OCI-LY3 (cell line): ENCODE results near the gene MEG3.

Experiments
- H2AFZ ChIP-seq: fragments of 200-600, 300-600 bp; shearing (Covaris generic); 2 replicates; pipeline ENCODE4 v1.6.0; 2014; ENCODE audit warnings: antibody characterized with exemption, low read depth, low read length
- H3K27ac ChIP-seq: fragments of 200-600, 300-600 bp; sonication (generic); 2 replicates; pipeline ENCODE4 v1.5.1; 2014; ENCODE audit warnings: mild to moderate bottlenecking, low read length, moderate library complexity, mixed read lengths
- H3K27me3 ChIP-seq: fragments of 200-600, 300-600 bp; sonication (generic); 2 replicates; pipeline ENCODE4 v1.6.1; 2014; ENCODE audit warnings: low read depth, low read length, mixed read lengths
- H3K36me3 ChIP-seq: fragments of 200-600, 300-600 bp; sonication (generic); replicated peaks from 2 replicates; pipeline ENCODE3; 2014; ENCODE audit warnings: low read depth, low read length, mixed read lengths
- H3K4me1 ChIP-seq: fragments of 300-600, 200-600 bp; sonication (generic); 2 replicates; pipeline ENCODE4 v1.6.1; 2014; ENCODE audit warnings: low read length, mixed read lengths
- H3K4me2 ChIP-seq: fragments of 200-600, 300-600 bp; sonication (generic); 2 replicates; pipeline ENCODE4 v1.6.1; 2014; ENCODE audit warnings: low read length, mixed read lengths
- H3K4me3 ChIP-seq: fragments of 300-600, 200-600 bp; sonication (generic); 2 replicates; pipeline ENCODE4 v1.5.1; 2014; ENCODE audit warnings: antibody characterized with exemption, mild to moderate bottlenecking, low read length, moderate library complexity
- H3K79me2 ChIP-seq: fragments of 300-600, 200-600 bp; shearing (Covaris generic); 2 replicates; pipeline ENCODE4 v1.6.1; 2014; ENCODE audit warnings: mild to moderate bottlenecking, low read length, mixed read lengths
- H3K9ac ChIP-seq: fragments of 300-600, 200-600 bp; shearing (Covaris generic); 2 replicates; pipeline ENCODE4 v1.6.0; 2014; ENCODE audit warnings: mild to moderate bottlenecking, low read length, moderate library complexity
- H3K9me3 ChIP-seq: fragments of 200-600, 300-600 bp; shearing (Covaris generic); 2 replicates; pipeline ENCODE4 v1.6.1; 2014; ENCODE audit warnings: low read length, mixed read lengths; ENCODE audit not compliant: insufficient read depth
- H4K20me1 ChIP-seq: fragments of 200-600, 300-600 bp; sonication (generic); 2 replicates; pipeline ENCODE4 v1.6.1; 2016; ENCODE audit warnings: low read length, mixed read lengths; ENCODE audit not compliant: insufficient read depth
- EZH2phosphoT487 ChIP-seq: fragments of 200-600 bp; shearing (Covaris generic); IDR thresholded peaks from 2 replicates; pipeline ENCODE4 v1.6.1; 2018; ENCODE audit warnings: antibody characterized with exemption, mixed run types, low read depth
- TF ChIP-seq, protein P1 (sequence below): fragments of 200-600, 300-600 bp; sonication (generic); IDR thresholded peaks from 2 replicates; pipeline ENCODE4 v1.5.1; 2014; ENCODE audit warnings: antibody characterized with exemption, low read length, low read depth

The MEG3 gene

DNA sequence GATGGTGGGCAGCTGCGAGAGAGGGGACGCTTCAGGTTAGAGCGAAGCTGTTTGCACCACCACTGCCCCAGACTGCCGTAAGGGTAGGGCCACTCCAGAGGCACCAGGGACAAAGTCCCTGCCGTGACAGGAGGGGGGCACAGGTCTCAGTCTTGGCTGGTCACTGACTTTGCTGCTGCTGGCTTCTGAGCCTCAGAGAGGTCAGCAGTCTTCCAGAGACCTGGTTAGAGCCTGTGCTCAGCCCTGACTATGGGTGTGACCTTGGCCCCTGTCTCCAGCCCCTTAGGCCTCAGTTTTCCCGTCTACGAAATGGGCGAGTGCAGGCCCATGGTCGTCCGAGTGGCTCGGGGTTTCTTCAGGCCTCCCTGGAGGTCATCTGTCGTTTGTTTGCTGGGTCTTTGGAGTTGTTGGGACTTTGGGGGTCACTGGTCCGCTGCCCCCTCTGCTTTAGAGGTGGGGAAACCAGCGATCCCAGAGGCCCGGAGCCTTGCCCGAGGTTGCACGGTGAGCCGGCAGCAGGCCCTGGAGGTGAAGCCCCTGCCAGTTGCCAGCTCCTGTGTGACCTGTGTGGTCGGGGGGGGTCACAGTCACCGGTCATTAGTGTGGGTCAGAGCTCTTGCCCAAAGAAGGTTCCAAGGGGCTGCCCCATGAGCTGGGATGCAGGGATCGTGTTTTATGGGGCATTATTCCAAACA lies 15.3 kb downstream of the MEG3 start:
- no peak overlapping the region for H2AFZ ChIP-seq
- no peak overlapping the region for H3K27ac ChIP-seq
- no peak overlapping the region for H3K4me3 ChIP-seq
- H3K9ac ChIP-seq = no peak overlapping the region
- no peaks in the 10 kb centered on the region for H3K79me2 ChIP-seq
- no peaks in the 10 kb centered on the region for H4K20me1 ChIP-seq
- no peaks in the 10 kb centered on the region; the same call in 1 of the 2 replicates for H3K27me3 ChIP-seq
- H3K9me3 ChIP-seq = no peaks in the 10 kb centered on the region
- H3K4me1 ChIP-seq = 0 out of 2 replicates have a peak, but pooled peaks cover 3% of the 10 kb centered on the region
- no peak for TF ChIP-seq EZH2phosphoT487
- TF ChIP-seq, protein P1, sequence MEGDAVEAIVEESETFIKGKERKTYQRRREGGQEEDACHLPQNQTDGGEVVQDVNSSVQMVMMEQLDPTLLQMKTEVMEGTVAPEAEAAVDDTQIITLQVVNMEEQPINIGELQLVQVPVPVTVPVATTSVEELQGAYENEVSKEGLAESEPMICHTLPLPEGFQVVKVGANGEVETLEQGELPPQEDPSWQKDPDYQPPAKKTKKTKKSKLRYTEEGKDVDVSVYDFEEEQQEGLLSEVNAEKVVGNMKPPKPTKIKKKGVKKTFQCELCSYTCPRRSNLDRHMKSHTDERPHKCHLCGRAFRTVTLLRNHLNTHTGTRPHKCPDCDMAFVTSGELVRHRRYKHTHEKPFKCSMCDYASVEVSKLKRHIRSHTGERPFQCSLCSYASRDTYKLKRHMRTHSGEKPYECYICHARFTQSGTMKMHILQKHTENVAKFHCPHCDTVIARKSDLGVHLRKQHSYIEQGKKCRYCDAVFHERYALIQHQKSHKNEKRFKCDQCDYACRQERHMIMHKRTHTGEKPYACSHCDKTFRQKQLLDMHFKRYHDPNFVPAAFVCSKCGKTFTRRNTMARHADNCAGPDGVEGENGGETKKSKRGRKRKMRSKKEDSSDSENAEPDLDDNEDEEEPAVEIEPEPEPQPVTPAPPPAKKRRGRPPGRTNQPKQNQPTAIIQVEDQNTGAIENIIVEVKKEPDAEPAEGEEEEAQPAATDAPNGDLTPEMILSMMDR = no peak
- no peak overlapping the region for H3K4me2 ChIP-seq
- no peaks in the 10 kb centered on the region for H3K36me3 ChIP-seq

DNA sequence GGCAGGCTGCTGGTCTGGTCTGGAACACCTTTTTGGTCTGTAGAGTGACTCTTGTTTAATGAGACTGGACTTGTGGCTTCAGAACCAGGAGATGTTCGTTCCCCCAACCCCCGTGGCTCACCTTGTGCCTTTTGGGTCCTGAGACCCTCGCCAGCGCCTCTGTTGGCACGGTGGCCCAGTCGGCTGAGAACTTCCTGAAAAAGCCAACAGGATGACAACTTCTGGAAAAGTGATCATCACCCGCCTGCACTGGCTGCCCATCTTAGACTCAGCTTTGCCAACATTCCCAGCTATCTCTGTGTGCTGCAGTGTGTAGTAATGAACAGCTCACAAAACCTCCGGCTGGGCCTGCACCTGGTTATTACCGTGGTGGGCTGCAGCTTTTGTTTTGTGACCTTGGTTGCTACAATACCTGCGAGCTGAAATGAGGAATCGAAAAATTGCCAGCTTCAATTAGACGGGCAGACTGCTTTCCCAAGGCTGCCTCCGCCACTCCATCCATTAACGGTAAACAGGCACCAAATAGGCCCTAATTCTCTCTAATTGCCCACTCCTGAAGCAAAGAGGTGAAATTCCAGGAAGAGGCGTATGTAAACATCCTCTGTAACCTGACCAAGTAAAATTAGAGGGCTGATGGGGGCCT lies 16.0 kb downstream of the MEG3 start:
- 0 out of 2 replicates have a peak, but pooled peaks cover 3% of the 10 kb centered on the region for H3K4me1 ChIP-seq
- H3K4me2 ChIP-seq = no peak overlapping the region
- H3K4me3 ChIP-seq = no peak overlapping the region
- no peaks in the 10 kb centered on the region for H3K9me3 ChIP-seq
- no peak overlapping the region for H2AFZ ChIP-seq
- no peaks in the 10 kb centered on the region for H3K79me2 ChIP-seq
- no peaks in the 10 kb centered on the region for H3K36me3 ChIP-seq
- no peaks in the 10 kb centered on the region for H4K20me1 ChIP-seq
- no peaks in the 10 kb centered on the region; the same call in 1 of the 2 replicates for H3K27me3 ChIP-seq
- H3K9ac ChIP-seq = no peak overlapping the region
- no peak overlapping the region for H3K27ac ChIP-seq
- TF ChIP-seq, protein P1 = no peak
- TF ChIP-seq EZH2phosphoT487 = no peak

DNA sequence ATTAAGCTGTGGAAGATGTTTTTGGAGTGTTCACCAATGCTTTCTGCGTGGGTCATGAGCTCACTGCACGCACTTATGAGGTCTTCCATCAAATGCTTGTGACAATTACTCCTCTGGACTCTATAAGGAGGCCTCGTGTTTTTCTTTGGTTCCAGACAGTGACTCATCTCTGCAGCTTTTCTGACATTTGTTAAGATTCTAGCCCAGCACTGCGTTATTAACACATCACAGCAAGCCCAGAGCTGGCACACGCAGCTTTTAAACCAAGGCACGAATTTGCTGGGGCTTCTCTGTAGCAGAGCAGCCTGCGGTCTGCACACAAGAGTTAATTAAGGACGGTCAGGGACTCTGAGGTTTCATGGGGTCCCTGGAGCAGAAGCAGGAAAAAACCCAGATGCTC lies 16.9 kb downstream of the MEG3 start:
- no peaks in the 10 kb centered on the region for H3K79me2 ChIP-seq
- no peak overlapping the region for H2AFZ ChIP-seq
- no peak overlapping the region for H3K4me3 ChIP-seq
- no peak overlapping the region for H3K27ac ChIP-seq
- H3K36me3 ChIP-seq = no peaks in the 10 kb centered on the region
- TF ChIP-seq, protein P1 = no peak
- TF ChIP-seq EZH2phosphoT487 = no peak
- H3K4me2 ChIP-seq = no peak overlapping the region
- H3K27me3 ChIP-seq = no peaks in the 10 kb centered on the region; the same call in 1 of the 2 replicates
- no peaks in the 10 kb centered on the region for H4K20me1 ChIP-seq
- no peaks in the 10 kb centered on the region for H3K9me3 ChIP-seq
- H3K9ac ChIP-seq = no peak overlapping the region
- H3K4me1 ChIP-seq = 0 out of 2 replicates have a peak, but pooled peaks cover 3% of the 10 kb centered on the region

GRCh38 chr14:100844082-100844408 lies 18.1 kb downstream of the MEG3 start:
- no peaks in the 10 kb centered on the region for H3K79me2 ChIP-seq
- H3K36me3 ChIP-seq = no peaks in the 10 kb centered on the region
- H3K4me3 ChIP-seq = no peak overlapping the region
- no peak overlapping the region for H2AFZ ChIP-seq
- H3K9ac ChIP-seq = no peak overlapping the region
- no peaks in the 10 kb centered on the region for H3K9me3 ChIP-seq
- no peak for TF ChIP-seq EZH2phosphoT487
- TF ChIP-seq, protein P1 = no peak
- no peak overlapping the region for H3K4me2 ChIP-seq
- H3K27ac ChIP-seq = no peak overlapping the region
- no peaks in the 10 kb centered on the region for H4K20me1 ChIP-seq
- 0 out of 2 replicates have a peak, but pooled peaks cover 3% of the 10 kb centered on the region for H3K4me1 ChIP-seq
- no peaks in the 10 kb centered on the region; the same call in 1 of the 2 replicates for H3K27me3 ChIP-seq
